Measurements from ENCODE around the gene APOE. TPM values are rescaled to one million over a fixed set of nuclear protein-coding genes. Genes with fewer than 3 reads are reported as not detected.

Gene APOE
- total and polyA plus RNA-seq, 9 of the 15 experiments (the other 6 are each of a cell fraction or from before 2014, with no cell fraction given), result 0.14 to 180 (median 58.1) TPM; not detected in 1

- TF ChIP-seq FOXA1 (IDR thresholded peaks at IDR 0.05; ENCODE audit: borderline replicate concordance), result no peak
- no peak for TF ChIP-seq RBM39 (optimal IDR thresholded peaks at IDR 0.05; ENCODE audit: low read depth, low read length)
- TF ChIP-seq RUNX1 (IDR thresholded peaks at IDR 0.05; ENCODE audit: low read depth), result no peak
- TF ChIP-seq ZNF780A (CRISPR knock-in tag; IDR thresholded peaks at IDR 0.05), result no peak
- TF ChIP-seq JUND (IDR thresholded peaks at IDR 0.05; ENCODE audit: borderline replicate concordance, low read depth, low read length), result no peak
- no peak for TF ChIP-seq JUND (tag; IDR thresholded peaks at IDR 0.05; ENCODE audit: borderline replicate concordance, low read depth, low read length)
- TF ChIP-seq ARID1B (IDR thresholded peaks at IDR 0.05), result no peak
- TF ChIP-seq MCM5 (IDR thresholded peaks at IDR 0.05; ENCODE audit: low read depth), result no peak
- TF ChIP-seq ZNF140 (CRISPR knock-in tag; IDR thresholded peaks at IDR 0.05), result no peak
- 0 out of 2 replicates have a peak, but pooled peaks have one; percentile 18 for TF ChIP-seq ZBTB40 (IDR thresholded peaks at IDR 0.05)
- TF ChIP-seq ZBTB40 (CRISPR knock-in tag; IDR thresholded peaks at IDR 0.05), result no peak
- no peak for TF ChIP-seq RREB1 (CRISPR knock-in tag; IDR thresholded peaks at IDR 0.05)
- TF ChIP-seq GTF2F1 (IDR thresholded peaks at IDR 0.05; ENCODE audit: low read depth, low read length), result no peak
- TF ChIP-seq KDM1A (IDR thresholded peaks at IDR 0.05), result peak in 1 of 2 experiments; percentile 53; a peak in 1 of 4 replicates
Observed at GRCh38 chr19:44905437-44906160, at the start of gene APOE (continued).
